22Rv1 (cell line): ENCODE data around the gene POP4.

ENCODE experiments used
- CTCF ChIP-seq: fragments of 450-650 bp; IDR thresholded peaks from 2 replicates; pipeline ENCODE4 v1.5.1; 2017; ENCODE audit warnings: mild to moderate bottlenecking
- ZFX ChIP-seq: fragments of 450-650 bp; IDR thresholded peaks from 2 replicates; pipeline ENCODE4 v1.6.1; 2017; ENCODE audit warnings: antibody characterized with exemption, borderline replicate concordance

DNA sequence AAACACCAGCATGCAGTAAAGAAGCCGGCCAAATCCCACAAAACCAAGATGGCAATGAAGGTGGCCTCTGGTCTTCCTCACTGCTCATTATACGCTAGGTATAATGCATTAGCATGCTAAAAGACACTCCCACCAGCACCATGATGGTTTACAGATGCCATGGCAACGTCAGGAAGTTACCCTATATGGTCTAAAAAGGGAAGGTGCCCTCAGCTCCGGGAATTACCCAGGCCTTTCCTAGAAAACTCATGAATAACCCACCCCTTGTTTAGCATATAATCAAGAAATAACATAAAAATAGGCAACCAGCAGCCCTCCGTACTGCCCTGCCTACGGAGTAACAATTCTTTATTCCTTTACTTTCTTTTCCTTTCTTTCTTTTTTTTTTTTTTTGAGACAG lies 38.1 kb downstream of the POP4 start:
- TF ChIP-seq CTCF: no peak
- no peak for TF ChIP-seq ZFX
